ENCODE results near the gene TCP1. TPM values are rescaled to one million over a fixed set of nuclear protein-coding genes. Genes with fewer than 3 reads are reported as not detected.
"Not testable (repeated sequence)": the region's sequence is repeated elsewhere in the genome, so short reads cannot be mapped to it uniquely, and the experiment has no call there.

Gene TCP1
- total RNA-seq, 2 experiments from 2014 or later, result 621 to 635 TPM

GRCh38 chr6:159819098-159819497, 29.7 kb upstream of the TCP1 start:
- CTCF ChIA-PET, result no interaction called here

GRCh38 chr6:159817951-159818739, 28.7 kb upstream of the TCP1 start:
- POLR2A ChIA-PET, result no interaction called here
- CTCF ChIA-PET, result no interaction called here

More at GRCh38 chr6:159819098-159819497, 29.7 kb upstream of the TCP1 start:
- POLR2A ChIA-PET, result interaction anchor here (0.5 kb wide), 1 partner anchor 919 kb away, joined by 6 read pairs; no protein-coding TSS in a partner anchor

GRCh38 chr6:159816775-159817174, 27.4 kb upstream of the TCP1 start:
- POLR2A ChIA-PET, CTCF ChIA-PET: not testable (repeated sequence)

GRCh38 chr6:159815410-159815809, 26.0 kb upstream of the TCP1 start:
- ChIA-PET POLR2A (no interaction called here), CTCF (no interaction called here)

GRCh38 chr6:159813781-159814180, 24.4 kb upstream of the TCP1 start:
- CTCF ChIA-PET, result no interaction called here
- POLR2A ChIA-PET, result no interaction called here

GRCh38 chr6:159809149-159809548, 19.7 kb upstream of the TCP1 start:
- CTCF ChIA-PET, result interaction anchor here (0.7 kb wide), 1 partner anchor 89 kb away, joined by 4 read pairs; no protein-coding TSS in a partner anchor
- POLR2A ChIA-PET, result no interaction called here

GRCh38 chr6:159808647-159809046, 19.2 kb upstream of the TCP1 start:
- ChIA-PET CTCF (no interaction called here), POLR2A (no interaction called here)

GRCh38 chr6:159807150-159807858, 17.9 kb upstream of the TCP1 start:
- POLR2A ChIA-PET, result no interaction called here
- CTCF ChIA-PET, result interaction anchor here (1.0 kb wide), 1 partner anchor 20 kb away, joined by 3 read pairs; no protein-coding TSS in a partner anchor

GRCh38 chr6:159806021-159806458, 16.6 kb upstream of the TCP1 start:
- CTCF ChIA-PET, result interaction anchor here (0.7 kb wide), 1 partner anchor 26 kb away, joined by 3 read pairs; no protein-coding TSS in a partner anchor
- POLR2A ChIA-PET, result interaction anchor here (0.6 kb wide), 1 partner anchor 14 kb away, joined by 4 read pairs; no protein-coding TSS in a partner anchor

GRCh38 chr6:159805440-159806020, 16.1 kb upstream of the TCP1 start:
- POLR2A ChIA-PET, result no interaction called here
- CTCF ChIA-PET, result no interaction called here

GRCh38 chr6:159804504-159804903, 15.1 kb upstream of the TCP1 start:
- CTCF ChIA-PET, result no interaction called here
- POLR2A ChIA-PET, result no interaction called here

- POLR2A ChIA-PET, result no interaction called here
- CTCF ChIA-PET, result no interaction called here
These were observed 12.5 kb upstream of the TCP1 start for GRCh38 chr6:159801935-159802334.

- ChIA-PET CTCF (no interaction called here), POLR2A (interaction anchor here (1.0 kb wide), 1 partner anchor 20 kb away, joined by 3 read pairs; no protein-coding TSS in a partner anchor)
These were observed 10.9 kb upstream of the TCP1 start, which contains the start of gene PNLDC1 for GRCh38 chr6:159800141-159800865. PNLDC1 (plus strand) TSS chr6:159800276; CDS start chr6:159800308, 32 bp downstream.

GRCh38 chr6:159797554-159797953, 8.2 kb upstream of the TCP1 start:
- POLR2A ChIA-PET, result no interaction called here
- CTCF ChIA-PET, result no interaction called here

- POLR2A ChIA-PET, CTCF ChIA-PET: not testable (repeated sequence)
These were observed 5.6 kb upstream of the TCP1 start for GRCh38 chr6:159794976-159795375.

GRCh38 chr6:159790956-159791598, 1.7 kb upstream of the TCP1 start:
- ChIA-PET POLR2A (interaction anchor here (0.6 to 2.3 kb wide), 8 partner anchors 9 to 181 kb away, joined by 3 to 20 read pairs (median 4); partner anchors contain the start of gene WTAP), CTCF (interaction anchor here (1.4 kb wide), 1 partner anchor 65 kb away, joined by 7 read pairs; the partner anchor contains the start of gene WTAP)

- ChIA-PET POLR2A (interaction anchor here (0.6 to 3.0 kb wide), 10 partner anchors 11 to 182 kb away, joined by 3 to 20 read pairs (median 4); partner anchors contain the start of genes ACAT2 and WTAP), CTCF (interaction anchor here (1.0 to 1.4 kb wide), 2 partner anchors 64 to 99 kb away, joined by 7 to 8 read pairs; partner anchors contain the start of gene WTAP)
These were observed 950 bp upstream of the TCP1 start, which contains the start of gene MRPL18 for GRCh38 chr6:159790149-159790955. MRPL18 (plus strand) TSS chr6:159790467; CDS start chr6:159790588, 121 bp downstream.
